ENCODE data around the gene FCHSD1.

FCHSD1 gene

DNA sequence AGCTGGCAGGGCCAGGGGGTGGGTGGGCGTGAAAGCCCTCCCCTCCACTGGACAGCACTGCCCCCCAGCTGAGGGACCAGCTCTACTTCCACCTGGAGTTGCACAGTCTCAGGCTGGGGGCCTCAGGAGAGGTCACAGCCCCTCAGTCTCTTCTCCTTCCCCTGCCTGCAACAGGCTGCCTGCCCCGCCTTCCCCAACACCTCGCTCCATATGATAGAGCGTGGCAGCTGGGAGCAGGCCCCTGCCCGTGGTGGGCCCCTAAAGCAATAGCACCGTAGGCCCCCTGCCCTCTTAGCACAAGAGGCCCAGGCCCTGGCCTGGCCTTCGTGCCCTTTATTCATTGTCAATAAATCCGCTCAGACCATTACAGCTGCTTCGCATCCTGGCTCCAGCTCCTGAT, 10.5 kb downstream of the FCHSD1 start:
- Histone ChIP-seq H3K36me3 (ENCODE audit: insufficient read depth, low read length) (no peaks in the 10 kb centered on the region), H3K4me1 (ENCODE audit: insufficient read depth, low read length, poor library complexity, severe bottlenecking) (peaks cover 14% of the 10 kb centered on the region), H3K9me2 (replicated peaks; ENCODE audit: low read depth, low read length) (no peaks in the 10 kb centered on the region), H3K4me3 (ENCODE audit: low read length, poor library complexity, severe bottlenecking) (no peak overlapping the region), H3K79me2 (ENCODE audit: insufficient read depth, low read length) (peaks cover 9% of the 10 kb centered on the region), H3K27me3 (ENCODE audit: insufficient read depth, low read length, poor library complexity, severe bottlenecking) (no peaks in the 10 kb centered on the region), H3F3A (ENCODE audit: low read depth) (no peaks in the 10 kb centered on the region), H3K9me3 (ENCODE audit: insufficient read depth, low read depth, low read length) (no peaks in the 10 kb centered on the region), H2AFZ (ENCODE audit: low read length) (no peak overlapping the region), H3K9ac (ENCODE audit: low read depth, low read length, poor library complexity, severe bottlenecking) (no peak overlapping the region), H4K20me1 (ENCODE audit: insufficient read depth, low read length, poor library complexity, severe bottlenecking) (peaks cover 8% of the 10 kb centered on the region), H3K4me2 (ENCODE audit: low read depth, low read length, poor library complexity, severe bottlenecking) (no peak overlapping the region)
- no peak for TF ChIP-seq EZH2phosphoT487 (IDR thresholded peaks at IDR 0.05; ENCODE audit: borderline replicate concordance)
- TF ChIP-seq, protein P1, sequence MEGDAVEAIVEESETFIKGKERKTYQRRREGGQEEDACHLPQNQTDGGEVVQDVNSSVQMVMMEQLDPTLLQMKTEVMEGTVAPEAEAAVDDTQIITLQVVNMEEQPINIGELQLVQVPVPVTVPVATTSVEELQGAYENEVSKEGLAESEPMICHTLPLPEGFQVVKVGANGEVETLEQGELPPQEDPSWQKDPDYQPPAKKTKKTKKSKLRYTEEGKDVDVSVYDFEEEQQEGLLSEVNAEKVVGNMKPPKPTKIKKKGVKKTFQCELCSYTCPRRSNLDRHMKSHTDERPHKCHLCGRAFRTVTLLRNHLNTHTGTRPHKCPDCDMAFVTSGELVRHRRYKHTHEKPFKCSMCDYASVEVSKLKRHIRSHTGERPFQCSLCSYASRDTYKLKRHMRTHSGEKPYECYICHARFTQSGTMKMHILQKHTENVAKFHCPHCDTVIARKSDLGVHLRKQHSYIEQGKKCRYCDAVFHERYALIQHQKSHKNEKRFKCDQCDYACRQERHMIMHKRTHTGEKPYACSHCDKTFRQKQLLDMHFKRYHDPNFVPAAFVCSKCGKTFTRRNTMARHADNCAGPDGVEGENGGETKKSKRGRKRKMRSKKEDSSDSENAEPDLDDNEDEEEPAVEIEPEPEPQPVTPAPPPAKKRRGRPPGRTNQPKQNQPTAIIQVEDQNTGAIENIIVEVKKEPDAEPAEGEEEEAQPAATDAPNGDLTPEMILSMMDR (conservative IDR thresholded peaks at IDR 0.05; ENCODE audit: low read length): no peak

DNA sequence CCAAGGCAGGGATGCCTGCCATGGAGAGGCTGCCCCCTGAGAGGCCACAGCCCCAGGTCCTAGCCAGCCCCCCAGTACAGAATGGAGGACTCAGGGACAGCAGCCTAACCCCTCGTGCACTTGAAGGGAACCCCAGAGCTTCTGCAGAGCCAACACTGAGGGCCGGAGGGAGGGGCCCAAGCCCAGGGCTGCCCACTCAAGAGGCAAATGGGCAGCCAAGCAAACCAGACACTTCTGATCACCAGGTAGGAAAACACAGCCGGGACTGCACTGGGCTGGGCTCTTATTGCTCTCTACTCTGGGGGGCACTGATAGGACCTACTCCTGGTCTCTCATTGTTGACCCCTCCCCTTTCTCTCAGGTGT, 11.2 kb downstream of the FCHSD1 start:
- no peak overlapping the region for H3K4me2 ChIP-seq (ENCODE audit: low read depth, low read length, poor library complexity, severe bottlenecking)
- H3K4me3 ChIP-seq (ENCODE audit: low read length, poor library complexity, severe bottlenecking): no peak overlapping the region
- H3K9me2 ChIP-seq (replicated peaks; ENCODE audit: low read depth, low read length): no peaks in the 10 kb centered on the region
- H2AFZ ChIP-seq (ENCODE audit: low read length): no peak overlapping the region
- no peaks in the 10 kb centered on the region for H3K27me3 ChIP-seq (ENCODE audit: insufficient read depth, low read length, poor library complexity, severe bottlenecking)
- TF ChIP-seq, protein P1 (conservative IDR thresholded peaks at IDR 0.05; ENCODE audit: low read length): no peak
- no peak for TF ChIP-seq EZH2phosphoT487 (IDR thresholded peaks at IDR 0.05; ENCODE audit: borderline replicate concordance)
- peaks cover 14% of the 10 kb centered on the region for H4K20me1 ChIP-seq (ENCODE audit: insufficient read depth, low read length, poor library complexity, severe bottlenecking)
- H3K4me1 ChIP-seq (ENCODE audit: insufficient read depth, low read length, poor library complexity, severe bottlenecking): peaks cover 21% of the 10 kb centered on the region
- no peaks in the 10 kb centered on the region for H3K9me3 ChIP-seq (ENCODE audit: insufficient read depth, low read depth, low read length)
- no peaks in the 10 kb centered on the region for H3K36me3 ChIP-seq (ENCODE audit: insufficient read depth, low read length)
- H3K79me2 ChIP-seq (ENCODE audit: insufficient read depth, low read length): peaks cover 16% of the 10 kb centered on the region
- H3K9ac ChIP-seq (ENCODE audit: low read depth, low read length, poor library complexity, severe bottlenecking): no peak overlapping the region
- no peaks in the 10 kb centered on the region for H3F3A ChIP-seq (ENCODE audit: low read depth)

DNA sequence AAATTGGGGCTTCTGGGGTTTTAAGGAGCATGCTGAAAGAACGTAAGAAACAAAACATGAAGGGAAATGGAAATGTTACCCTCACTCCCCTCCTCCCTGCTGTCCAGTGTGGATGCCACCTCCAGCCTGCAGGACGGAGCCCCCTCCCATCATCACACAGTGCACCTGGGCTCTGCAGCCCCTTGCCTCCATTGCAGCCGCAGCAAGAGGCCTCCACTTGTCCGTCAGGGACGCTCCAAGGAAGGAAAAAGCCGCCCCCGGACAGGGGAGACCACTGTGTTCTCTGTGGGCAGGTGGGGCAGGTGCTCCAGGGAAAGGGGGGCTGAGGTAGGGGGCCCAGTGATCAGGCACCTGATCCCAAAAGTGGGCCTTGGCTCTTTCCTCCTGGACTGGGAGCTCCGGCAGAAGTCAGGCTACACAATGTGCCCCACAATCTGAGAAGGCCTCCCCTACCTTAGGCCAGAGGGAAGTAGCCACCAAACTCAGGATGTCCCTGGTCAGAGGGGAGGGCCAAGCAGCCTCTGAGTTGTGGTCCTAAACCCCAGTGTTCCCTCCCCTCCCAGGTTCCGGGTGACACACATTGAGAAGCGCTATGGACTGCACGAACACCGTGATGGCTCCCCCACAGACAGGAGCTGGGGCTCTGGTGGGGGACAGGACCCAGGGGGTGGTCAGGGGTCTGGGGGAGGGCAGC, 11.7 kb downstream of the FCHSD1 start:
- H3K36me3 ChIP-seq (ENCODE audit: insufficient read depth, low read length): no peaks in the 10 kb centered on the region
- no peaks in the 10 kb centered on the region for H3K9me3 ChIP-seq (ENCODE audit: insufficient read depth, low read depth, low read length)
- H4K20me1 ChIP-seq (ENCODE audit: insufficient read depth, low read length, poor library complexity, severe bottlenecking): peaks cover 20% of the 10 kb centered on the region

More for the DNA sequence above, 11.7 kb downstream of the FCHSD1 start:
- Histone ChIP-seq H3K9me2 (replicated peaks; ENCODE audit: low read depth, low read length) (no peaks in the 10 kb centered on the region), H3K4me1 (ENCODE audit: insufficient read depth, low read length, poor library complexity, severe bottlenecking) (peaks cover 26% of the 10 kb centered on the region), H3K79me2 (ENCODE audit: insufficient read depth, low read length) (peaks cover 21% of the 10 kb centered on the region), H2AFZ (ENCODE audit: low read length) (no peak overlapping the region), H3K4me2 (ENCODE audit: low read depth, low read length, poor library complexity, severe bottlenecking) (no peak overlapping the region), H3K9ac (ENCODE audit: low read depth, low read length, poor library complexity, severe bottlenecking) (no peak overlapping the region), H3F3A (ENCODE audit: low read depth) (no peaks in the 10 kb centered on the region), H3K4me3 (ENCODE audit: low read length, poor library complexity, severe bottlenecking) (no peak overlapping the region), H3K27me3 (ENCODE audit: insufficient read depth, low read length, poor library complexity, severe bottlenecking) (no peaks in the 10 kb centered on the region)
- TF ChIP-seq EZH2phosphoT487 (IDR thresholded peaks at IDR 0.05; ENCODE audit: borderline replicate concordance): no peak
- TF ChIP-seq, protein P1 (conservative IDR thresholded peaks at IDR 0.05; ENCODE audit: low read length): no peak

Data from Loucy (cell line).